Measurements from ENCODE around the gene DYSF. TPM values are rescaled to one million over a fixed set of nuclear protein-coding genes. Genes with fewer than 3 reads are reported as not detected.

The DYSF gene
- polyA plus RNA-seq, 1 donor (not counting 4 experiments of a cell fraction or from before 2014, with no cell fraction given), result 8.2 TPM

DNA sequence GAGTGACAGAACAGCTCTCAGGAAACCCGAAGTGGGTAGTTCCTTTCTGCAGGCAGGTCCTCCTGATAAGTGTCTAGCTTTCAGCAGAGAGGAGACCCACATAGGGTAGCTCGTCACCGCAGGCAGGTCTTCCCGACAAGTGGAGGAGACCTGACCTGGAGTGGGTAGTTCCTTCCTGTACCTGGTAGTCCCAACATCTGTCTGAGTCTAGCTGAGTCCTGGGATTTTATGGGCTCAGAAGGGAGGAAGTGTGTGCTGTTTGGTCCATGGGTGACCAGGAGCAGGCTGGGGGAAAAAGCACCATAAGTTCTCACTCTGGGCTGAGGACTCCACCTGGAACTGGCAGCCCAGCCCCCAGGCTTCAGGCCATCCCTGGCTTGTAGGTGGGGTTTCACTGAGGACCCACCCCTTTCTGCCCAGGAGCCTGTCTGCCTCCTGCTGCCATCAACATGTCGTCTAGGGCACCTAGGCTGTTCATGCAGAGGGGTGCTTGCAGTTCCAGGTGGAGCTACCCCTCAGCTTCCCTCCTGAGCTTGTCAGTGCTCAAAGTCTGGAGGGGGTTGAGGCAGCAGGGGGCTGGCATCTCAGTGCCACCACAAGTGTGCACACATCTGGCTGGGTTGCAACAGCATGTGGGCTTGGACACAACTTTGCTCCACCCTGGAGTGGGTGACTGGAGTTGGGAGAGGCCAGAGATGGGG is 9.4 kb downstream of the DYSF start:
- Histone ChIP-seq H3K9me3 (ENCODE audit: control insufficient read depth, low read depth, low read length) (peaks cover 2% of the 10 kb centered on the region), H3K36me3 (ENCODE audit: control insufficient read depth in 2 of 2, extremely low read depth in 1 of 2, insufficient read depth in 2 of 2, low read length in 2 of 2) (peaks cover 0 to 1% of the 10 kb centered on the region in 2 experiments), H4K20me1 (ENCODE audit: control insufficient read depth, extremely low read depth, insufficient read depth, low read length) (no peaks in the 10 kb centered on the region), H3K4me1 (ENCODE audit: control insufficient read depth, extremely low read depth, insufficient read depth, low read length) (peaks cover 22% of the 10 kb centered on the region), H3K27ac (ENCODE audit: control insufficient read depth, insufficient read depth, low read length) (no peak overlapping the region), H3K79me2 (ENCODE audit: control insufficient read depth, insufficient read depth, low read length) (no peaks in the 10 kb centered on the region), H3K9me1 (ENCODE audit: control insufficient read depth, extremely low read depth, insufficient read depth, low read length) (no peaks in the 10 kb centered on the region), H3K4me2 (ENCODE audit: control insufficient read depth, extremely low read depth, insufficient read depth, low read depth, low read length) (no peak overlapping the region), H3K27me3 (ENCODE audit: control insufficient read depth, extremely low read depth, insufficient read depth, low read length) (peaks cover 24% of the 10 kb centered on the region), H3K9ac (ENCODE audit: control insufficient read depth, extremely low read depth, insufficient read depth, low read length) (no peak overlapping the region), H2AFZ (ENCODE audit: control insufficient read depth, low read length) (no peak overlapping the region), H3K4me3 (ENCODE audit: control insufficient read depth in 2 of 3, extremely low read depth in 1 of 3, insufficient read depth in 2 of 3, low read depth in 1 of 3, low read length in 3 of 3) (no peak overlapping the region)
- dilution Hi-C loops (cut with MboI; ENCODE audit: extremely low pct_ligation_motif_present, low sequenced_read_pairs), result no loop called here
- no peak for DNase-seq (ENCODE audit: low read depth, low spot score)
- no peak for FAIRE-seq
- TF ChIP-seq, protein P1, sequence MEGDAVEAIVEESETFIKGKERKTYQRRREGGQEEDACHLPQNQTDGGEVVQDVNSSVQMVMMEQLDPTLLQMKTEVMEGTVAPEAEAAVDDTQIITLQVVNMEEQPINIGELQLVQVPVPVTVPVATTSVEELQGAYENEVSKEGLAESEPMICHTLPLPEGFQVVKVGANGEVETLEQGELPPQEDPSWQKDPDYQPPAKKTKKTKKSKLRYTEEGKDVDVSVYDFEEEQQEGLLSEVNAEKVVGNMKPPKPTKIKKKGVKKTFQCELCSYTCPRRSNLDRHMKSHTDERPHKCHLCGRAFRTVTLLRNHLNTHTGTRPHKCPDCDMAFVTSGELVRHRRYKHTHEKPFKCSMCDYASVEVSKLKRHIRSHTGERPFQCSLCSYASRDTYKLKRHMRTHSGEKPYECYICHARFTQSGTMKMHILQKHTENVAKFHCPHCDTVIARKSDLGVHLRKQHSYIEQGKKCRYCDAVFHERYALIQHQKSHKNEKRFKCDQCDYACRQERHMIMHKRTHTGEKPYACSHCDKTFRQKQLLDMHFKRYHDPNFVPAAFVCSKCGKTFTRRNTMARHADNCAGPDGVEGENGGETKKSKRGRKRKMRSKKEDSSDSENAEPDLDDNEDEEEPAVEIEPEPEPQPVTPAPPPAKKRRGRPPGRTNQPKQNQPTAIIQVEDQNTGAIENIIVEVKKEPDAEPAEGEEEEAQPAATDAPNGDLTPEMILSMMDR (optimal IDR thresholded peaks at IDR 0.05 in 1 of 3, IDR thresholded peaks at IDR 0.05 in 1 of 3, conservative IDR thresholded peaks at IDR 0.05 in 1 of 3; ENCODE audit: extremely low read depth in 1 of 3, insufficient read depth in 2 of 3, low read length in 3 of 3), result no peak
- TF ChIP-seq EZH2 (IDR thresholded peaks at IDR 0.05; ENCODE audit: low read length), result no peak

DNA sequence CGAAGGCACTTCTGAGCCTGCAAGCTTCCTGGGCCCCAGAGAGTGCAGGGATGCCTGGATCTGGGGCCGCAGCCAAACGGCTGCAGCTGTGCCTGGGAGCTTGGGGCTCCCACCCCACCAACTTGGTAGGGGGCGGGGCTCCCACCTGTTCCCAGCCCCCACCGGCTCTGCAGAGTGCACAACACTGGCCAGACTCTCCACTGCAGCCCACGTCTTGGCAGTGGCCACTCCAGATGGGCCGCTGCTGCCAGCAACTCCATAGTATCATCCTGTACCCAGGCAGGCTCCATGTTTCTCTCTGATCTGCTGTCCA is 9.9 kb downstream of the DYSF start:
- H3K27ac ChIP-seq (ENCODE audit: control insufficient read depth, insufficient read depth, low read length), result no peak overlapping the region
- DNase-seq (ENCODE audit: low read depth, low spot score), result no peak
- no peaks in the 10 kb centered on the region for H3K9me1 ChIP-seq (ENCODE audit: control insufficient read depth, extremely low read depth, insufficient read depth, low read length)
- dilution Hi-C loops (cut with MboI; ENCODE audit: extremely low pct_ligation_motif_present, low sequenced_read_pairs), result no loop called here
- peaks cover 26% of the 10 kb centered on the region for H3K27me3 ChIP-seq (ENCODE audit: control insufficient read depth, extremely low read depth, insufficient read depth, low read length)
- no peak overlapping the region for H3K4me3 ChIP-seq (ENCODE audit: control insufficient read depth in 2 of 3, extremely low read depth in 1 of 3, insufficient read depth in 2 of 3, low read depth in 1 of 3, low read length in 3 of 3)
- no peak overlapping the region for H3K9ac ChIP-seq (ENCODE audit: control insufficient read depth, extremely low read depth, insufficient read depth, low read length)
- TF ChIP-seq EZH2 (IDR thresholded peaks at IDR 0.05; ENCODE audit: low read length), result no peak
- H3K9me3 ChIP-seq (ENCODE audit: control insufficient read depth, low read depth, low read length), result peaks cover 2% of the 10 kb centered on the region
- peaks cover 0 to 1% of the 10 kb centered on the region in 2 experiments for H3K36me3 ChIP-seq (ENCODE audit: control insufficient read depth in 2 of 2, extremely low read depth in 1 of 2, insufficient read depth in 2 of 2, low read length in 2 of 2)
- H3K4me2 ChIP-seq (ENCODE audit: control insufficient read depth, extremely low read depth, insufficient read depth, low read depth, low read length), result no peak overlapping the region
- no peak for FAIRE-seq
- H4K20me1 ChIP-seq (ENCODE audit: control insufficient read depth, extremely low read depth, insufficient read depth, low read length), result no peaks in the 10 kb centered on the region
- H3K4me1 ChIP-seq (ENCODE audit: control insufficient read depth, extremely low read depth, insufficient read depth, low read length), result peaks cover 19% of the 10 kb centered on the region
- H3K79me2 ChIP-seq (ENCODE audit: control insufficient read depth, insufficient read depth, low read length), result no peaks in the 10 kb centered on the region
- no peak overlapping the region for H2AFZ ChIP-seq (ENCODE audit: control insufficient read depth, low read length)

DNA sequence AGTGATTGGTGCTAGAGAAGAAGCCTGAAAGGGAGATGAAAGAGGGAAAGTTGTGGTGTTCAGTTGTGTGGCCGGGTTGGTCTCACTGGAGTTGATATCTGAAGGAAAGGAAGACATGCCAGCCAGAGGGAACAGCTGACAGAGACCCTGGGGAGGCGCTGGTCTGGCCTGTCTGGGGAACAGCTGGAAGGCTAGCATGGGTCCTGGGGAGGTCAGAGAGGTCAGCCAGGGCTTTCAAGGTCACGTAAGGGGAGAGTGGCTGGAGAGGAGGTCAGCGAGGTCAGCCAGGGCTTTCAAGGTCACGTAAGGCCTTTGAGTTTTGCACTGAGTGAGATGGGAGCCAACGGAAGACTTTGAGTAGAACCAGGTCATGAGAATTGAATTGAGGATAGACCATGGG is 11.0 kb downstream of the DYSF start:
- Histone ChIP-seq H3K79me2 (ENCODE audit: control insufficient read depth, insufficient read depth, low read length) (no peaks in the 10 kb centered on the region), H3K27ac (ENCODE audit: control insufficient read depth, insufficient read depth, low read length) (no peak overlapping the region), H3K9me1 (ENCODE audit: control insufficient read depth, extremely low read depth, insufficient read depth, low read length) (no peaks in the 10 kb centered on the region), H3K4me3 (ENCODE audit: control insufficient read depth in 2 of 3, extremely low read depth in 1 of 3, insufficient read depth in 2 of 3, low read depth in 1 of 3, low read length in 3 of 3) (no peak overlapping the region), H3K9me3 (ENCODE audit: control insufficient read depth, low read depth, low read length) (peaks cover 2% of the 10 kb centered on the region), H3K36me3 (ENCODE audit: control insufficient read depth in 2 of 2, extremely low read depth in 1 of 2, insufficient read depth in 2 of 2, low read length in 2 of 2) (peaks cover 0 to 1% of the 10 kb centered on the region in 2 experiments), H2AFZ (ENCODE audit: control insufficient read depth, low read length) (no peak overlapping the region), H3K4me1 (ENCODE audit: control insufficient read depth, extremely low read depth, insufficient read depth, low read length) (peaks cover 14% of the 10 kb centered on the region), H3K4me2 (ENCODE audit: control insufficient read depth, extremely low read depth, insufficient read depth, low read depth, low read length) (no peak overlapping the region), H3K27me3 (ENCODE audit: control insufficient read depth, extremely low read depth, insufficient read depth, low read length) (peaks cover 32% of the 10 kb centered on the region), H4K20me1 (ENCODE audit: control insufficient read depth, extremely low read depth, insufficient read depth, low read length) (no peaks in the 10 kb centered on the region), H3K9ac (ENCODE audit: control insufficient read depth, extremely low read depth, insufficient read depth, low read length) (no peak overlapping the region)
- TF ChIP-seq, protein P1 (optimal IDR thresholded peaks at IDR 0.05 in 1 of 3, IDR thresholded peaks at IDR 0.05 in 1 of 3, conservative IDR thresholded peaks at IDR 0.05 in 1 of 3; ENCODE audit: extremely low read depth in 1 of 3, insufficient read depth in 2 of 3, low read length in 3 of 3), result no peak
- TF ChIP-seq EZH2 (IDR thresholded peaks at IDR 0.05; ENCODE audit: low read length), result no peak
- dilution Hi-C loops (cut with MboI; ENCODE audit: extremely low pct_ligation_motif_present, low sequenced_read_pairs), result no loop called here
- FAIRE-seq (no peak), DNase-seq (ENCODE audit: low read depth, low spot score) (no peak)

Data from keratinocyte (primary cell).